Sigmoid colon (tissue), 7 donors: ENCODE data around the gene AQP10. TPM values are rescaled to one million over a fixed set of nuclear protein-coding genes. Genes with fewer than 3 reads are reported as not detected.

Experiments
- DNase-seq: peaks from one replicate; pipeline ENCODE4 v3.0.0-alpha.2; 2019
- H3K27ac ChIP-seq, 4 donors: fragments of 200-600 bp; sonication (generic); one replicate each; pipeline ENCODE4 v1.5.1; 2016 to 2019; ENCODE audit warnings: mild to moderate bottlenecking in 1 of 4
- H3K27me3 ChIP-seq, 3 donors: fragments of 200-600 bp; sonication (generic); one replicate each; pipeline ENCODE4 v1.5.1; 2019; ENCODE audit warnings: mild to moderate bottlenecking in 1 of 3
- H3K36me3 ChIP-seq, 4 donors: fragments of 200-600 bp; sonication (generic); one replicate each; pipeline ENCODE4 v1.5.1; 2016 to 2019
- H3K4me1 ChIP-seq, 4 donors: fragments of 200-600 bp; sonication (generic); one replicate each; pipeline ENCODE4 v1.5.1; 2017 to 2019
- H3K4me3 ChIP-seq, 4 donors: fragments of 200-600 bp; sonication (generic); one replicate each; pipeline ENCODE4 v1.5.1; 2017 to 2019; ENCODE audit warnings: mild to moderate bottlenecking in 2 of 4, moderate library complexity in 1 of 4
- H3K9me3 ChIP-seq, 4 donors: fragments of 200-600 bp in 3 of 4; sonication (generic) in 3 of 4; one replicate each; pipeline versions ENCODE4 v1.5.1 to v1.6.1; 2013 to 2019
- CTCF ChIP-seq, 4 experiments: fragments of 450-650 bp in 3 of 4; fragments of 200-600 bp in 1 of 4; IDR thresholded peaks; one replicate each; pipeline ENCODE4 v1.5.1; 2016 to 2019; ENCODE audit warnings: antibody characterized with exemption in 4 of 4, mild to moderate bottlenecking in 3 of 4, moderate library complexity in 2 of 4
- EP300 ChIP-seq, 4 donors: sonication (generic); formaldehyde crosslinking; IDR thresholded peaks; one replicate each; pipeline ENCODE4 v1.6.1; 2017; ENCODE audit warnings: antibody characterized with exemption in 4 of 4
- POLR2A ChIP-seq, 2 donors: fragments of 450-650 bp; IDR thresholded peaks; one replicate each; pipeline ENCODE4 v1.6.1; 2016; ENCODE audit warnings: antibody characterized with exemption in 2 of 2, mild to moderate bottlenecking in 2 of 2, moderate library complexity in 2 of 2
- POLR2AphosphoS5 ChIP-seq, 4 donors: sonication (generic); formaldehyde crosslinking; IDR thresholded peaks; one replicate each; pipeline ENCODE4 v1.6.1; 2017; ENCODE audit warnings: antibody characterized with exemption in 4 of 4
- WGBS, 2 donors: extraction: QIAGEN DNeasy Blood & Tissue Kit; methylation state at CpG; one replicate each; pipeline ENCODE4 v1.1.7; 2013; 5-methylcytosine and 5-hydroxymethylcytosine counted together
- intact Hi-C: fragments of 100-400 bp; cut with DNase I; formaldehyde crosslinking; loops from one replicate; pipeline ENCODE4 v1.15.1; 2023
- polyA plus RNA-seq, 3 donors: library from polyadenylated mRNA; stranded (reverse); fragments of 200-250 nt; gene quantifications; one replicate each; pipeline ENCODE4 v1.2.3, GENCODE V29; 2013
- total RNA-seq, 4 donors: library from RNA; depleted of rRNA; stranded (reverse); fragments of >200 nt; gene quantifications; one replicate each; pipeline ENCODE4 v1.1.0, GENCODE V29; 2016
- donor health status: healthy with polysubstance abuse.
- donor health status: Bipolar disorder and iron deficiency.
- donor health status: healthy.

Gene AQP10
- total and polyA plus RNA-seq, 7 donors, result not detected

- no peaks in the 10 kb centered on the region for H3K27me3 ChIP-seq
- intact Hi-C loops, result no loop called here
- H3K27ac ChIP-seq, result no peak overlapping the region
- no peaks in the 10 kb centered on the region for H3K36me3 ChIP-seq
- no peaks in the 10 kb centered on the region for H3K4me1 ChIP-seq
- H3K4me3 ChIP-seq, result no peak overlapping the region
- WGBS, 2 donors, result 73 to 74% methylated on average over 3 of the region's 3 CpGs
- no peaks in the 10 kb centered on the region for H3K9me3 ChIP-seq
- no peak for TF ChIP-seq POLR2A (IDR thresholded peaks at IDR 0.05)
- TF ChIP-seq EP300 (IDR thresholded peaks at IDR 0.05), result no peak
- TF ChIP-seq CTCF (IDR thresholded peaks at IDR 0.05), result no peak
- TF ChIP-seq POLR2AphosphoS5 (IDR thresholded peaks at IDR 0.05), result no peak
- DNase-seq, result no peak
Observed at GRCh38 chr1:154288661-154289060, 32.2 kb upstream of the AQP10 start.

GRCh38 chr1:154290921-154291320 is 30.0 kb upstream of the AQP10 start:
- Histone ChIP-seq H3K27ac (no peak overlapping the region), H3K36me3 (no peaks in the 10 kb centered on the region), H3K4me1 (no peaks in the 10 kb centered on the region), H3K4me3 (no peak overlapping the region), H3K9me3 (peaks cover 2 to 14% (median 9%) of the 10 kb centered on the region in 4 donors), H3K27me3 (no peaks in the 10 kb centered on the region)
- DNase-seq, result no peak
- intact Hi-C loops, result no loop called here
- TF ChIP-seq POLR2A (IDR thresholded peaks at IDR 0.05) (no peak), POLR2AphosphoS5 (IDR thresholded peaks at IDR 0.05) (no peak), CTCF (IDR thresholded peaks at IDR 0.05) (no peak), EP300 (IDR thresholded peaks at IDR 0.05) (no peak)
- WGBS, 2 donors, result 87 to 92% methylated on average over 1 of the region's 1 CpG

- WGBS, 2 donors, result 77 to 87% methylated on average over 8 of the region's 8 CpGs
- intact Hi-C loops, result no loop called here
Observed at GRCh38 chr1:154295408-154296235, 25.3 kb upstream of the AQP10 start.

GRCh38 chr1:154301582-154301981 is 19.3 kb upstream of the AQP10 start:
- Histone ChIP-seq H3K36me3 (no peaks in the 10 kb centered on the region), H3K27me3 (no peaks in the 10 kb centered on the region), H3K4me3 (no peak overlapping the region), H3K4me1 (no peaks in the 10 kb centered on the region), H3K27ac (no peak overlapping the region), H3K9me3 (peaks cover 0 to 3% (median 0%) of the 10 kb centered on the region in 4 donors)
- no peak for DNase-seq
- TF ChIP-seq POLR2A (IDR thresholded peaks at IDR 0.05), result no peak
- no peak for TF ChIP-seq CTCF (IDR thresholded peaks at IDR 0.05)
- no peak for TF ChIP-seq POLR2AphosphoS5 (IDR thresholded peaks at IDR 0.05)
- TF ChIP-seq EP300 (IDR thresholded peaks at IDR 0.05), result no peak
- WGBS, 2 donors, result 93 to 94% methylated on average over 1 of the region's 1 CpG
- intact Hi-C loops, result no loop called here

More at GRCh38 chr1:154295408-154296235, 25.3 kb upstream of the AQP10 start:
- no peak overlapping the region for H3K27ac ChIP-seq
- no peak overlapping the region for H3K4me3 ChIP-seq
- H3K27me3 ChIP-seq, result no peaks in the 10 kb centered on the region
- no peak for DNase-seq
- no peaks in the 10 kb centered on the region for H3K4me1 ChIP-seq
- H3K36me3 ChIP-seq, result no peaks in the 10 kb centered on the region
- H3K9me3 ChIP-seq, result peaks cover 5 to 17% (median 14%) of the 10 kb centered on the region in 4 donors
- TF ChIP-seq EP300 (IDR thresholded peaks at IDR 0.05), result no peak
- no peak for TF ChIP-seq CTCF (IDR thresholded peaks at IDR 0.05)
